ENCODE data around the gene ZFPM1. TPM values are rescaled to one million over a fixed set of nuclear protein-coding genes. Genes with fewer than 3 reads are reported as not detected.

ZFPM1 gene
- total and polyA plus RNA-seq, 4 donors: 0.57 to 9.0 (median 2.8) TPM

DNA sequence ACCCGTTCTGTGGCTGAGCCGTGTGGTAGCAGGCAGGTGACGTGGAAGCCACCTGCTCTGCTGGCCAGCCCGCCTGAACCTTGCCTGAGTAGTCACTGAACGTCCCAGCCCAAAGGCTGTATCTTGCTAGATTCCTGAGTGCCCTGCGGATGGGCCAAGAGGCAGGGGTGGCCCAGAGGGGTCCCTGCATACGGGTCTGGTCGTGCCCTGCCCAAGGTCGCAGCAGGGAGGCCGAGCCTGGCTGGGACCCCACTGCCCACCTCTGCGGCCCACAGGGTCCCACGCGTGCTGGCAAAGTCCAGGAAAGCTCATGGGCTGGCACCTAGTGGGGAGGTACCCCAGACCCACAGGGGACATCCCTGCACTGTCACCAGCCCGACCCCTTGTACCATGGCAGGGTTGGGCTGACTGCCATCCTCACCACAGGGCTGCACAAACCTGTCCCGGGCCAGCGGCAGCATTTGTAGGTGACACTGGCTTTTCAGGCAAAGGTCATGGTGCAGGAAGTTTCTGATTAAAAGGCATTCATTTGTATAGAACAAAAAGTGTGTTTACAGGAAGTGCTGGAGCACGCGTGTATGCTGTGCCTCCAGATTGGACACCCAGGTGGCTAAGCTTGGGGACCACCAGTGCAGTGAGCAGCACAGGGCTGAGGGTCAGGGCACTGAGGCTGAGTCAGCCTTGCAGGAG is 72.0 kb downstream of the ZFPM1 start:
- H3K4me1 ChIP-seq (ENCODE audit: control insufficient read depth in 5 of 5, insufficient read depth in 5 of 5, low read length in 5 of 5): peaks cover 0 to 30% (median 7%) of the 10 kb centered on the region in 5 donors
- no peak overlapping the region for H3K27ac ChIP-seq (ENCODE audit: low read depth in 1 of 2, low read length in 1 of 2)
- TF ChIP-seq, protein P1, sequence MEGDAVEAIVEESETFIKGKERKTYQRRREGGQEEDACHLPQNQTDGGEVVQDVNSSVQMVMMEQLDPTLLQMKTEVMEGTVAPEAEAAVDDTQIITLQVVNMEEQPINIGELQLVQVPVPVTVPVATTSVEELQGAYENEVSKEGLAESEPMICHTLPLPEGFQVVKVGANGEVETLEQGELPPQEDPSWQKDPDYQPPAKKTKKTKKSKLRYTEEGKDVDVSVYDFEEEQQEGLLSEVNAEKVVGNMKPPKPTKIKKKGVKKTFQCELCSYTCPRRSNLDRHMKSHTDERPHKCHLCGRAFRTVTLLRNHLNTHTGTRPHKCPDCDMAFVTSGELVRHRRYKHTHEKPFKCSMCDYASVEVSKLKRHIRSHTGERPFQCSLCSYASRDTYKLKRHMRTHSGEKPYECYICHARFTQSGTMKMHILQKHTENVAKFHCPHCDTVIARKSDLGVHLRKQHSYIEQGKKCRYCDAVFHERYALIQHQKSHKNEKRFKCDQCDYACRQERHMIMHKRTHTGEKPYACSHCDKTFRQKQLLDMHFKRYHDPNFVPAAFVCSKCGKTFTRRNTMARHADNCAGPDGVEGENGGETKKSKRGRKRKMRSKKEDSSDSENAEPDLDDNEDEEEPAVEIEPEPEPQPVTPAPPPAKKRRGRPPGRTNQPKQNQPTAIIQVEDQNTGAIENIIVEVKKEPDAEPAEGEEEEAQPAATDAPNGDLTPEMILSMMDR (IDR thresholded peaks at IDR 0.05; ENCODE audit: control extremely low read depth, extremely low read depth): no peak
- WGBS, 2 donors: 56 to 64% methylated on average over 18 of the region's 18 CpGs
- no peaks in the 10 kb centered on the region for H3K36me3 ChIP-seq (ENCODE audit: control insufficient read depth in 4 of 4, insufficient read depth in 4 of 4, low read length in 4 of 4)
- DNase-seq: peak in 1 of 3 donors; percentile 39
- no peak for ATAC-seq (ENCODE audit: insufficient read depth, low FRiP score)
- H3K4me3 ChIP-seq: no peak overlapping the region
- H3K9me3 ChIP-seq (ENCODE audit: control insufficient read depth in 4 of 4, insufficient read depth in 3 of 4, low read length in 3 of 4): peaks cover 0 to 3% (median 0%) of the 10 kb centered on the region in 4 donors
- no peaks in the 10 kb centered on the region for H3K27me3 ChIP-seq (ENCODE audit: control insufficient read depth in 3 of 3, insufficient read depth in 3 of 3, low read length in 2 of 3)
- no peak overlapping the region for H3K9ac ChIP-seq (ENCODE audit: insufficient read depth in 1 of 2, low read length in 2 of 2)

- H3K9me3 ChIP-seq (ENCODE audit: control insufficient read depth in 4 of 4, insufficient read depth in 3 of 4, low read length in 3 of 4): peaks cover 0 to 3% (median 0%) of the 10 kb centered on the region in 4 donors
- WGBS, 2 donors: 37 to 44% methylated on average over 17 of the region's 17 CpGs
- no peak for DNase-seq
- no peak overlapping the region for H3K4me3 ChIP-seq
- no peak for ATAC-seq (ENCODE audit: insufficient read depth, low FRiP score)
- peaks cover 0 to 30% (median 7%) of the 10 kb centered on the region in 5 donors for H3K4me1 ChIP-seq (ENCODE audit: control insufficient read depth in 5 of 5, insufficient read depth in 5 of 5, low read length in 5 of 5)
- no peak overlapping the region for H3K9ac ChIP-seq (ENCODE audit: insufficient read depth in 1 of 2, low read length in 2 of 2)
- TF ChIP-seq, protein P1 (IDR thresholded peaks at IDR 0.05; ENCODE audit: control extremely low read depth, extremely low read depth): no peak
- no peak overlapping the region for H3K27ac ChIP-seq (ENCODE audit: low read depth in 1 of 2, low read length in 1 of 2)
- no peaks in the 10 kb centered on the region for H3K27me3 ChIP-seq (ENCODE audit: control insufficient read depth in 3 of 3, insufficient read depth in 3 of 3, low read length in 2 of 3)
- H3K36me3 ChIP-seq (ENCODE audit: control insufficient read depth in 4 of 4, insufficient read depth in 4 of 4, low read length in 4 of 4): no peaks in the 10 kb centered on the region
Observed at GRCh38 chr16:88525663-88525990, 72.5 kb downstream of the ZFPM1 start.

GRCh38 chr16:88526008-88526905 is 73.2 kb downstream of the ZFPM1 start:
- Histone ChIP-seq H3K4me3 (no peak overlapping the region), H3K9me3 (ENCODE audit: control insufficient read depth in 4 of 4, insufficient read depth in 3 of 4, low read length in 3 of 4) (peaks cover 0 to under 1% (median 0%) of the 10 kb centered on the region in 4 donors), H3K27me3 (ENCODE audit: control insufficient read depth in 3 of 3, insufficient read depth in 3 of 3, low read length in 2 of 3) (no peaks in the 10 kb centered on the region), H3K4me1 (ENCODE audit: control insufficient read depth in 5 of 5, insufficient read depth in 5 of 5, low read length in 5 of 5) (peaks cover 0 to 33% (median 7%) of the 10 kb centered on the region in 5 donors), H3K9ac (ENCODE audit: insufficient read depth in 1 of 2, low read length in 2 of 2) (no peak overlapping the region), H3K27ac (ENCODE audit: low read depth in 1 of 2, low read length in 1 of 2) (no peak overlapping the region), H3K36me3 (ENCODE audit: control insufficient read depth in 4 of 4, insufficient read depth in 4 of 4, low read length in 4 of 4) (no peaks in the 10 kb centered on the region)
- ATAC-seq (ENCODE audit: insufficient read depth, low FRiP score): no peak
- TF ChIP-seq, protein P1 (IDR thresholded peaks at IDR 0.05; ENCODE audit: control extremely low read depth, extremely low read depth): no peak
- WGBS, 2 donors: 71 to 75% methylated on average over 29 of the region's 29 CpGs
- no peak for DNase-seq

Data from lung (tissue), 12 donors.